Adrenal gland (tissue), 12 donors: ENCODE measurements around the gene APOO. TPM values are rescaled to one million over a fixed set of nuclear protein-coding genes. Genes with fewer than 3 reads are reported as not detected.
A peak's percentile ranks its signal among the peaks of the same experiment; 100 is the strongest.
"Not testable (repeated sequence)": the region's sequence is repeated elsewhere in the genome, so short reads cannot be mapped to it uniquely, and the experiment has no call there.

ENCODE experiments used
- DNase-seq, 7 donors: peaks; one replicate each; pipeline ENCODE4 v3.0.0-alpha.2; 2019 to 2020
- H3K27ac ChIP-seq, 5 donors: fragments of 200-600 bp; sonication (generic) in 4 of 5; 1 replicate in 3 of 5; 2 replicates in 2 of 5; pipeline versions ENCODE4 v1.5.1 to v1.8.0; 2016 to 2020; ENCODE audit warnings: mild to moderate bottlenecking in 1 of 5
- H3K27me3 ChIP-seq: fragments of 200-600 bp; 2 replicates; pipeline ENCODE4 v1.8.0; 2021
- H3K36me3 ChIP-seq, 2 donors: fragments of 200-600 bp; replicated peaks in 1 of 2; 1 replicate in 1 of 2; 2 replicates in 1 of 2; pipeline versions ENCODE4 v1.5.1 to v1.8.0; 2018 to 2022
- H3K4me1 ChIP-seq, 2 donors: fragments of 200-600 bp; replicated peaks in 1 of 2; 1 replicate in 1 of 2; 2 replicates in 1 of 2; pipeline versions ENCODE4 v1.5.1 to v1.8.0; 2018 to 2021
- H3K4me3 ChIP-seq, 4 donors: fragments of 200-600 bp; sonication (generic) in 3 of 4; one replicate each; pipeline ENCODE4 v1.5.1; 2016 to 2018
- H3K9me3 ChIP-seq, 3 donors: fragments of 200-600 bp; sonication (generic) in 1 of 3; replicated peaks in 1 of 3; 1 replicate in 2 of 3; 2 replicates in 1 of 3; pipeline versions ENCODE4 v1.5.1 to v1.8.0; 2016 to 2021
- CTCF ChIP-seq, 6 experiments: fragments of 450-650 bp in 4 of 6; fragments of 200-600 bp in 2 of 6; sonication (generic) in 1 of 6; IDR thresholded peaks; 1 replicate in 5 of 6; 2 replicates in 1 of 6; pipeline versions ENCODE4 v1.5.1 to v1.8.0; 2016 to 2021; ENCODE audit warnings: antibody characterized with exemption in 6 of 6, mild to moderate bottlenecking in 2 of 6, moderate library complexity in 1 of 6
- POLR2A ChIP-seq, 2 donors: fragments of 450-650 bp; IDR thresholded peaks; one replicate each; pipeline ENCODE4 v1.6.1; 2017; ENCODE audit warnings: antibody characterized with exemption in 2 of 2, mild to moderate bottlenecking in 2 of 2, moderate library complexity in 1 of 2
- WGBS, 4 donors: extraction: QIAGEN DNeasy Blood & Tissue Kit in 2 of 4; methylation state at CpG; one replicate each; pipeline versions ENCODE4 v1.1.5 to v1.1.7; 2013 to 2017; 5-methylcytosine and 5-hydroxymethylcytosine counted together
- intact Hi-C, 2 donors: fragments of 100-400 bp; cut with DNase I; formaldehyde crosslinking; loops; one replicate each; pipeline versions ENCODE4 v1.14.1 to v1.15.0; 2022 to 2023
- polyA plus RNA-seq, 3 donors: library from polyadenylated mRNA; stranded (reverse); fragments of 200-250 nt in 2 of 3; fragments of 350-450 nt in 1 of 3; fragmentation: Illumina TruSeq in 1 of 3; extraction: RNeasy Lipid Tissue Mini Kit (QIAGEN cat#74804) in 1 of 3; gene quantifications; one replicate each; pipeline ENCODE4 v1.2.3, GENCODE V29; 2013 to 2014
- total RNA-seq, 9 donors: library from RNA; depleted of rRNA in 4 of 9; stranded (reverse); fragments of >200 nt in 4 of 9; fragments of 120-200 nt in 1 of 9; fragmentation: NEBNext Ultra II Directional in 1 of 9; extraction: Animal tissue kit (Norgen Biotek cat#: 25700) in 1 of 9; gene quantifications; one replicate each; pipeline versions ENCODE4 v1.1.0 to v1.2.4, GENCODE V29; 2013 to 2023
- donor health status: healthy with polysubstance abuse.
- donor health status: Bipolar disorder and iron deficiency.
- donor health status: DM: yes; HTN: yes; CAD: no.
- donor health status: DM: no; HTN: no; CAD: no.
- donor health status: DM: no; HTN: no; CAD: no.
- donor health status: DM: yes; HTN: yes; CAD: no.

The APOO gene
- total and polyA plus RNA-seq, 12 donors, result 12.9 to 177 (median 27.3) TPM

DNA sequence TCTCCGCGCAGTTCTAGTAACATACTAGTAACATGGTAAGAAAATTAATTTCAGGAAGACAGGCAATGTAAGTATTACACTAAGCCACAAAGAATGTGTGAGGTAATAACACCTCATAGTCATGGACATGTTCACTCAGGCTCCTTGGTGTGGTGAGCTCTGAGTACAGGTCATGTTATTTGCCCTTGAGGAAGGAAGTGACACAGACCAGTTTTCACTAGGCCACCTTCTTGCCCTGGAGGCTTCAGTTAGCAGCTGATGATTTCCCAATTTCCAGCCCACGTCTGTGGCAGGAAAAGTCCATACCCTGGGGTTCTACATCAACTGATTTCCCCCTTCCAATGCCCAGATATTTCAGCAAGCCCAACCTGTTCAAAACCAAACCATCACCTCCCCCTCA is 6.7 kb downstream of the APOO start:
- H3K36me3 ChIP-seq, result no peaks in the 10 kb centered on the region
- 67 to 98% (median 72%) methylated on average over 2 to 3 of the region's 3 CpGs for WGBS, 4 donors
- DNase-seq, result peak in 1 of 7 donors; percentile 39
- no peaks in the 10 kb centered on the region for H3K9me3 ChIP-seq
- no peaks in the 10 kb centered on the region for H3K27me3 ChIP-seq
- no peak overlapping the region for H3K4me3 ChIP-seq
- peak overlapping the region in 4 of 5 donors; percentile 24 to 83 (median 58) for H3K27ac ChIP-seq
- TF ChIP-seq POLR2A (IDR thresholded peaks at IDR 0.05) (no peak), CTCF (IDR thresholded peaks at IDR 0.05) (no peak)
- intact Hi-C loops, result loop anchor here (5.0 to 10.0 kb wide), 3 partner anchors 116 to 209 kb away; partner anchors contain the start of gene SAT1 (in 1 of the 2)
- H3K4me1 ChIP-seq, result peaks cover 5 to 37% of the 10 kb centered on the region in 2 donors

DNA sequence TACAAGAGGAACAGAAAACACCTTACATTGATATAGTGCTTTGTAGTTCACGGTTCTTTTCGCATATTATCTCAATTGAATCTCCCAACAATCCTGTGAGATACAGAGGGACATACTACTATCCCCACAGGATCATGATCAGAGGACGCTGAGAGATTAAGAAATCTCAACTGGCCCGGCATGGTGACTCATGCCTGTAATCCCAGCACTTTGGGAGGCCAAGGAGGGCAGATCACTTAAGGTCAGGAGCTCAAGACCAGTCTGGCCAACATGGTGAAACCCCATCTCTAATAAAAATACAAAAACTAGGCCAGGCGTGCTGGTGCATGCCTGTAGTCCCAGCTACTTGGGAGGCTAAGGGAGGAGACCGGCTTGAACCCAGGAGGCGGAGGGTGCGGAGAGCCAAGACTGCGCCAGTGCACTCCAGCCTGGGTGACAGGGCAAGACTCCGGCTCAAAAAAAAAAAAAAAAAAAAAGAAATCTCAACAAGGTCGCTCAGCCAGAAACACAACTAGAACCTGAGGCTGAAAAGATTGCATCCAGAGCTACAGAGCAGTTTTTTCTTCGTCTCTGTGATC is 7.4 kb downstream of the APOO start:
- H3K4me1 ChIP-seq, result peaks cover 5 to 37% of the 10 kb centered on the region in 2 donors
- no peak overlapping the region for H3K4me3 ChIP-seq
- no peaks in the 10 kb centered on the region for H3K27me3 ChIP-seq
- no peaks in the 10 kb centered on the region for H3K9me3 ChIP-seq
- H3K36me3 ChIP-seq, result no peaks in the 10 kb centered on the region
- intact Hi-C loops, result loop anchor here (5.0 to 10.0 kb wide), 3 partner anchors 116 to 208 kb away; partner anchors contain the start of gene SAT1 (in 1 of the 2)
- peak overlapping the region in 2 of 5 donors; percentile 7 to 62 for H3K27ac ChIP-seq
- DNase-seq, result peak in 3 of 7 donors; percentile 21 to 61 (median 30)
- 73 to 79% (median 76%) methylated on average over 10 to 12 of the region's 12 CpGs for WGBS, 4 donors
- TF ChIP-seq CTCF (IDR thresholded peaks at IDR 0.05) (no peak), POLR2A (IDR thresholded peaks at IDR 0.05) (no peak)

- DNase-seq, result no peak
- H3K36me3 ChIP-seq, result no peaks in the 10 kb centered on the region
- intact Hi-C loops, result no loop called here
- no peak overlapping the region for H3K4me3 ChIP-seq
- H3K9me3 ChIP-seq, result no peaks in the 10 kb centered on the region
- WGBS, 4 donors, result 46 to 55% (median 50%) methylated on average over 3 of the region's 3 CpGs
- no peaks in the 10 kb centered on the region for H3K27me3 ChIP-seq
- TF ChIP-seq POLR2A (IDR thresholded peaks at IDR 0.05) (no peak), CTCF (IDR thresholded peaks at IDR 0.05) (no peak)
- H3K27ac ChIP-seq, result peak overlapping the region in 1 of 5 donors; percentile 43
- peaks cover 5 to 37% of the 10 kb centered on the region in 2 donors for H3K4me1 ChIP-seq
Measured at GRCh38 chrX:23898412-23898959, 9.3 kb downstream of the APOO start.

DNA sequence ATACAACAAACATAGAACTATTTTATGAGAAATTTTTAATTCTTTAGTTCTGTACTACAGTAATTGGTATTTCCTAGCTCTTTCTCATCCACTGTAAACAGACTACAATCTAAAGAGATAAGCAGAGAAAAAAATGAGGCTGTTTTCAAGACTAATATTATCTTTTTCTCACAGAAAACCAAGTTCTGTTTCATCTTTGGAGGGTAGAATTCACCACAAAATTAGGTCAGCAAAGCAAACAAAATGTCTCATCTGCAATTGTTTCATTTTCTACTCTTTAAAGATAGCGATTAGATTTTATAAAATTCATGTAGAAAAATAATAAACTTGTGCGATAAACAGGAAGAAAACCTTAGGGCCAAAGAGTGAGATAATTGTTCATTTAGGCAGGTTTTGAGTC is 10.8 kb downstream of the APOO start:
- Histone ChIP-seq H3K9me3 (no peaks in the 10 kb centered on the region), H3K36me3 (no peaks in the 10 kb centered on the region), H3K27ac (peak overlapping the region in 1 of 5 donors; percentile 9), H3K27me3 (no peaks in the 10 kb centered on the region), H3K4me3 (no peak overlapping the region), H3K4me1 (peaks cover 5 to 33% of the 10 kb centered on the region in 2 donors)
- TF ChIP-seq CTCF (IDR thresholded peaks at IDR 0.05), result no peak
- no peak for TF ChIP-seq POLR2A (IDR thresholded peaks at IDR 0.05)
- WGBS, 4 donors, result 36 to 60% (median 55%) methylated on average over 2 of the region's 2 CpGs
- intact Hi-C loops, result no loop called here
- no peak for DNase-seq

- 48 to 68% (median 57%) methylated on average over 4 of the region's 4 CpGs for WGBS, 4 donors
- peaks cover 5 to 30% of the 10 kb centered on the region in 2 donors for H3K4me1 ChIP-seq
- intact Hi-C loops, result not testable (repeated sequence)
Measured at GRCh38 chrX:23896539-23896938, 11.2 kb downstream of the APOO start.

DNA sequence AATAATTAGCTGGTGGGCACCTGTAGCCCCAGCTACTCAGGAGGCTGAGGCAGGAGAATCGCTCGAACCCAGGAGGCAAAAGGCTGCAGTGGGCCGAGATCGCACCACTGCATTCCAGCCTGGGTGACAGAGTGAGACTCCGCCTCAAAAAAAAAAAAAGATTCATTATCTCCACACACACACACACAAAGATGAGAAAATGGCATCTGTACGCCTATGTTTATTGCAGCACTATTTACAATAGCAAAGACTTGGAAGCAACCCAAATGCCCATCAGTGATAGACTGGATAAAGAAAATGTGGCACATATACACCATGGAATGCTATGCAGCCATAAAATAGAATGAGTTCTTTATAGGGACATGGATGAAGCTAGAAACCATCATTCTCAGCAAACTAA is 12.7 kb downstream of the APOO start:
- H3K4me3 ChIP-seq, H3K27me3 ChIP-seq, DNase-seq, H3K27ac ChIP-seq, H3K36me3 ChIP-seq, intact Hi-C loops, H3K9me3 ChIP-seq: not testable (repeated sequence)
- 93 to 99% (median 96%) methylated on average over 6 of the region's 6 CpGs for WGBS, 4 donors
- H3K4me1 ChIP-seq, result peaks cover 8 to 21% of the 10 kb centered on the region in 2 donors

More at GRCh38 chrX:23896539-23896938, 11.2 kb downstream of the APOO start:
- not testable (repeated sequence) for H3K27me3 ChIP-seq, H3K36me3 ChIP-seq, H3K4me3 ChIP-seq, H3K9me3 ChIP-seq
- peak overlapping the region in 1 of 5 donors; percentile 9 for H3K27ac ChIP-seq
- peak in 1 of 7 donors; percentile 11 for DNase-seq
